Measurements from ENCODE around the gene ANKRD45.
A peak's percentile ranks its signal among the peaks of the same experiment; 100 is the strongest.
"Not testable (repeated sequence)": the region's sequence is repeated elsewhere in the genome, so short reads cannot be mapped to it uniquely, and the experiment has no call there.

The ANKRD45 gene

GRCh38 chr1:173669491-173669941 is at the start of gene ANKRD45:
TSS of gene ANKRD45 (minus strand) at chr1:173669851. CDS start at chr1:173659418, 10,433 bp downstream.
- Histone ChIP-seq H3K4me1 (ENCODE audit: control insufficient read depth, low read depth, low read length) (peaks cover 16% of the 10 kb centered on the region), H3K27me3 (ENCODE audit: control insufficient read depth, insufficient read depth, low read length) (peaks cover 11% of the 10 kb centered on the region), H3K27ac (ENCODE audit: low read length) (no peak within 1 kb of the TSS), H3K9me3 (ENCODE audit: control insufficient read depth, low read depth, low read length) (no peaks in the 10 kb centered on the region), H3K36me3 (ENCODE audit: control insufficient read depth, low read depth, low read length) (no peaks in the 10 kb centered on the region), H3K4me3 (ENCODE audit: low read length) (peak within 1 kb of the TSS; percentile 79), H3K9ac (ENCODE audit: low read length) (peak within 1 kb of the TSS; percentile 69)

- no peak overlapping the region for H3K4me3 ChIP-seq (ENCODE audit: low read length)
- no peak overlapping the region for H3K27ac ChIP-seq (ENCODE audit: low read length)
- no peaks in the 10 kb centered on the region for H3K36me3 ChIP-seq (ENCODE audit: control insufficient read depth, low read depth, low read length)
- peaks cover 18% of the 10 kb centered on the region for H3K27me3 ChIP-seq (ENCODE audit: control insufficient read depth, insufficient read depth, low read length)
- H3K9ac ChIP-seq (ENCODE audit: low read length) = no peak overlapping the region
- no peaks in the 10 kb centered on the region for H3K4me1 ChIP-seq (ENCODE audit: control insufficient read depth, low read depth, low read length)
- H3K9me3 ChIP-seq (ENCODE audit: control insufficient read depth, low read depth, low read length) = no peaks in the 10 kb centered on the region
These were observed 47.6 kb upstream of the ANKRD45 start for GRCh38 chr1:173717238-173717637.

GRCh38 chr1:173715538-173715844 is 45.8 kb upstream of the ANKRD45 start:
- Histone ChIP-seq H3K27me3 (ENCODE audit: control insufficient read depth, insufficient read depth, low read length) (peaks cover 33% of the 10 kb centered on the region), H3K4me3 (ENCODE audit: low read length) (peak overlapping the region; percentile 77), H3K27ac (ENCODE audit: low read length) (no peak overlapping the region), H3K9ac (ENCODE audit: low read length) (peak overlapping the region; percentile 43), H3K4me1 (ENCODE audit: control insufficient read depth, low read depth, low read length) (no peaks in the 10 kb centered on the region), H3K36me3 (ENCODE audit: control insufficient read depth, low read depth, low read length) (no peaks in the 10 kb centered on the region), H3K9me3 (ENCODE audit: control insufficient read depth, low read depth, low read length) (no peaks in the 10 kb centered on the region)

- Histone ChIP-seq H3K9ac (ENCODE audit: low read length) (peak within 1 kb of the TSS; percentile 43), H3K27ac (ENCODE audit: low read length) (peak within 1 kb of the TSS; percentile 21), H3K27me3 (ENCODE audit: control insufficient read depth, insufficient read depth, low read length) (peaks cover 38% of the 10 kb centered on the region), H3K4me3 (ENCODE audit: low read length) (peak within 1 kb of the TSS; percentile 77), H3K4me1 (ENCODE audit: control insufficient read depth, low read depth, low read length) (no peaks in the 10 kb centered on the region), H3K9me3 (ENCODE audit: control insufficient read depth, low read depth, low read length) (no peaks in the 10 kb centered on the region), H3K36me3 (ENCODE audit: control insufficient read depth, low read depth, low read length) (no peaks in the 10 kb centered on the region)
These were observed 45.3 kb upstream of the ANKRD45 start, which contains the start of gene KLHL20 for GRCh38 chr1:173714759-173715537. TSS of gene KLHL20 (plus strand) at chr1:173714981. CDS start at chr1:173716044, 1,063 bp downstream.

- Histone ChIP-seq H3K4me3 (ENCODE audit: low read length) (peak overlapping the region; percentile 77), H3K27me3 (ENCODE audit: control insufficient read depth, insufficient read depth, low read length) (peaks cover 38% of the 10 kb centered on the region), H3K27ac (ENCODE audit: low read length) (peak overlapping the region; percentile 21), H3K9ac (ENCODE audit: low read length) (no peak overlapping the region), H3K4me1 (ENCODE audit: control insufficient read depth, low read depth, low read length) (no peaks in the 10 kb centered on the region), H3K9me3 (ENCODE audit: control insufficient read depth, low read depth, low read length) (no peaks in the 10 kb centered on the region), H3K36me3 (ENCODE audit: control insufficient read depth, low read depth, low read length) (no peaks in the 10 kb centered on the region)
These were observed 44.7 kb upstream of the ANKRD45 start for GRCh38 chr1:173714441-173714758.

- peaks cover 50% of the 10 kb centered on the region for H3K27me3 ChIP-seq (ENCODE audit: control insufficient read depth, insufficient read depth, low read length)
- H3K4me1 ChIP-seq (ENCODE audit: control insufficient read depth, low read depth, low read length) = no peaks in the 10 kb centered on the region
- H3K4me3 ChIP-seq (ENCODE audit: low read length) = no peak overlapping the region
- no peaks in the 10 kb centered on the region for H3K36me3 ChIP-seq (ENCODE audit: control insufficient read depth, low read depth, low read length)
- no peak overlapping the region for H3K9ac ChIP-seq (ENCODE audit: low read length)
- H3K9me3 ChIP-seq (ENCODE audit: control insufficient read depth, low read depth, low read length) = no peaks in the 10 kb centered on the region
- no peak overlapping the region for H3K27ac ChIP-seq (ENCODE audit: low read length)
These were observed 39.1 kb upstream of the ANKRD45 start for GRCh38 chr1:173708787-173709186.

GRCh38 chr1:173705117-173705516 is 35.5 kb upstream of the ANKRD45 start:
- H3K27me3 ChIP-seq (ENCODE audit: control insufficient read depth, insufficient read depth, low read length) = peaks cover 16% of the 10 kb centered on the region
- H3K9me3 ChIP-seq (ENCODE audit: control insufficient read depth, low read depth, low read length) = no peaks in the 10 kb centered on the region
- no peaks in the 10 kb centered on the region for H3K36me3 ChIP-seq (ENCODE audit: control insufficient read depth, low read depth, low read length)
- H3K4me1 ChIP-seq (ENCODE audit: control insufficient read depth, low read depth, low read length) = no peaks in the 10 kb centered on the region
- no peak overlapping the region for H3K4me3 ChIP-seq (ENCODE audit: low read length)
- H3K9ac ChIP-seq (ENCODE audit: low read length) = no peak overlapping the region
- no peak overlapping the region for H3K27ac ChIP-seq (ENCODE audit: low read length)

GRCh38 chr1:173702736-173703135 is 33.1 kb upstream of the ANKRD45 start:
- Histone ChIP-seq H3K4me3 (ENCODE audit: low read length) (no peak overlapping the region), H3K9ac (ENCODE audit: low read length) (no peak overlapping the region), H3K27me3 (ENCODE audit: control insufficient read depth, insufficient read depth, low read length) (no peaks in the 10 kb centered on the region), H3K27ac (ENCODE audit: low read length) (no peak overlapping the region), H3K9me3 (ENCODE audit: control insufficient read depth, low read depth, low read length) (no peaks in the 10 kb centered on the region), H3K36me3 (ENCODE audit: control insufficient read depth, low read depth, low read length) (no peaks in the 10 kb centered on the region), H3K4me1 (ENCODE audit: control insufficient read depth, low read depth, low read length) (no peaks in the 10 kb centered on the region)

- H3K9me3 ChIP-seq (ENCODE audit: control insufficient read depth, low read depth, low read length); H3K4me3 ChIP-seq (ENCODE audit: low read length); H3K36me3 ChIP-seq (ENCODE audit: control insufficient read depth, low read depth, low read length); H3K4me1 ChIP-seq (ENCODE audit: control insufficient read depth, low read depth, low read length); H3K27me3 ChIP-seq (ENCODE audit: control insufficient read depth, insufficient read depth, low read length); H3K27ac ChIP-seq (ENCODE audit: low read length); H3K9ac ChIP-seq (ENCODE audit: low read length): not testable (repeated sequence)
These were observed 31.6 kb upstream of the ANKRD45 start for GRCh38 chr1:173701299-173701698.

- Histone ChIP-seq H3K27me3 (ENCODE audit: control insufficient read depth, insufficient read depth, low read length) (no peaks in the 10 kb centered on the region), H3K9ac (ENCODE audit: low read length) (no peak overlapping the region), H3K27ac (ENCODE audit: low read length) (no peak overlapping the region), H3K4me3 (ENCODE audit: low read length) (no peak overlapping the region), H3K4me1 (ENCODE audit: control insufficient read depth, low read depth, low read length) (peaks cover 6% of the 10 kb centered on the region), H3K9me3 (ENCODE audit: control insufficient read depth, low read depth, low read length) (no peaks in the 10 kb centered on the region), H3K36me3 (ENCODE audit: control insufficient read depth, low read depth, low read length) (no peaks in the 10 kb centered on the region)
These were observed 23.6 kb upstream of the ANKRD45 start for GRCh38 chr1:173693238-173693637.

- H3K27me3 ChIP-seq (ENCODE audit: control insufficient read depth, insufficient read depth, low read length) = no peaks in the 10 kb centered on the region
- peaks cover 19% of the 10 kb centered on the region for H3K4me1 ChIP-seq (ENCODE audit: control insufficient read depth, low read depth, low read length)
- H3K27ac ChIP-seq (ENCODE audit: low read length) = no peak overlapping the region
- H3K36me3 ChIP-seq (ENCODE audit: control insufficient read depth, low read depth, low read length) = no peaks in the 10 kb centered on the region
- no peak overlapping the region for H3K9ac ChIP-seq (ENCODE audit: low read length)
- H3K4me3 ChIP-seq (ENCODE audit: low read length) = no peak overlapping the region
- H3K9me3 ChIP-seq (ENCODE audit: control insufficient read depth, low read depth, low read length) = no peaks in the 10 kb centered on the region
These were observed 18.6 kb upstream of the ANKRD45 start for GRCh38 chr1:173688300-173688699.

- H3K27ac ChIP-seq (ENCODE audit: low read length); H3K9ac ChIP-seq (ENCODE audit: low read length); H3K27me3 ChIP-seq (ENCODE audit: control insufficient read depth, insufficient read depth, low read length); H3K9me3 ChIP-seq (ENCODE audit: control insufficient read depth, low read depth, low read length); H3K36me3 ChIP-seq (ENCODE audit: control insufficient read depth, low read depth, low read length); H3K4me3 ChIP-seq (ENCODE audit: low read length): not testable (repeated sequence)
- H3K4me1 ChIP-seq (ENCODE audit: control insufficient read depth, low read depth, low read length) = peaks cover 31% of the 10 kb centered on the region
These were observed 15.5 kb upstream of the ANKRD45 start for GRCh38 chr1:173685121-173685520.

Data from iPS-18a (cell line).